ENCODE results near the gene MFAP3L. TPM values are rescaled to one million over a fixed set of nuclear protein-coding genes. Genes with fewer than 3 reads are reported as not detected.

MFAP3L gene
- total RNA-seq, 2 donors from 2014 or later: 2.4 to 4.7 TPM

- H3K4me1 ChIP-seq: no peaks in the 10 kb centered on the region
- H3K4me3 ChIP-seq: no peak overlapping the region
- H3K36me3 ChIP-seq: no peaks in the 10 kb centered on the region
- intact Hi-C loops (cut with DNase I): no loop called here
- TF ChIP-seq CTCF (IDR thresholded peaks at IDR 0.05): no peak
- DNase-seq: no peak
- no peak overlapping the region for H3K9ac ChIP-seq (ENCODE audit: low read depth in 2 of 2, low read length in 2 of 2)
- H3K27me3 ChIP-seq: no peaks in the 10 kb centered on the region
- no peak overlapping the region for H3K27ac ChIP-seq
- no peaks in the 10 kb centered on the region for H3K9me3 ChIP-seq
Measured at GRCh38 chr4:170035231-170035630, 9.0 kb upstream of the MFAP3L start.

DNA sequence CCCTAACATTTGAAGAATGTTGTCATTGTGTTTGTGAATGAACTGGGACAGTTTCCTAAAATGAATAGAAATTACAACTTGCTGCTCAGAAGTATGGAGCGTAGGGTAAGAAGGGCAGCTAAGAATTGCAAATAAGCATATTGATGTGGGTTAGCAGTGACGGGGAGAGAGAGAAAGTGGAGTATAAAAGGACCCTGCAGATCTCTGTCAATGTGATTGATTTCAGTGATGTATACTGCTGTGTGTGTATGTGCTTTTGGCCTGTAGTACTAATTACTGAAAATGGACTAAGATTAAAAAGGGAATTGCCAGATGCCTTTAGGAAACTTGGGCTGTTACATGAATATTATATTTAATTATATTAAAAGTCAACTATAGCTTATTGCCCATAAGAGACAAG, 7.8 kb upstream of the MFAP3L start:
- intact Hi-C loops (cut with DNase I): no loop called here
- Histone ChIP-seq H3K27ac (no peak overlapping the region), H3K36me3 (no peaks in the 10 kb centered on the region), H3K4me3 (no peak overlapping the region), H3K9me3 (no peaks in the 10 kb centered on the region), H3K9ac (ENCODE audit: low read depth in 2 of 2, low read length in 2 of 2) (no peak overlapping the region), H3K4me1 (no peaks in the 10 kb centered on the region), H3K27me3 (no peaks in the 10 kb centered on the region)
- TF ChIP-seq CTCF (IDR thresholded peaks at IDR 0.05): no peak
- DNase-seq: no peak

DNA sequence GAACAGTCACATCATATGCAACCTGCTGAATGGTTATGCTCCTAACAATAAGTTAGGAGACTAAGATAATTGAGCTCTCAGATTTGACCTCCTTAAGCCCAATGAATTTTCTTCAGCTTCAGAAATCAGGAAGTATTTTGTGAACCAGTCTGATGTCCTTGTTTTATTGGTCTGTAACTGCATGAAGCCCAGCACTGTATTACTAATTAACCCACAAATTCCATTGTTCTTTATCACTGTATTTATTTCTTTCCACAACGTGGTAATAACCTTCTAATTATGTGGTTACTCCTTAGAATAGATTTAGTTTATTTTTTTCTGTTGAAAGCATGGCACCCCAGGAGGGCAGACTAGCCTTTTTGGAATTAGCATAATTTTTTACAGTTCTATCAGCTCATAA, 3.9 kb upstream of the MFAP3L start:
- H3K36me3 ChIP-seq: no peaks in the 10 kb centered on the region
- intact Hi-C loops (cut with DNase I): no loop called here
- no peak overlapping the region for H3K4me3 ChIP-seq
- H3K27me3 ChIP-seq: no peaks in the 10 kb centered on the region
- H3K9me3 ChIP-seq: no peaks in the 10 kb centered on the region
- DNase-seq: no peak
- TF ChIP-seq CTCF (IDR thresholded peaks at IDR 0.05): no peak
- H3K4me1 ChIP-seq: no peaks in the 10 kb centered on the region
- no peak overlapping the region for H3K27ac ChIP-seq
- H3K9ac ChIP-seq (ENCODE audit: low read depth in 2 of 2, low read length in 2 of 2): no peak overlapping the region

GRCh38 chr4:170027181-170027829, 1.1 kb upstream of the MFAP3L start:
- H3K4me3 ChIP-seq: peak overlapping the region; percentile 71
- intact Hi-C loops (cut with DNase I): loop anchor here (10.0 kb wide), 1 partner anchor 413 kb away; the partner anchor contains the start of gene NEK1
- H3K4me1 ChIP-seq: no peaks in the 10 kb centered on the region
- H3K27me3 ChIP-seq: no peaks in the 10 kb centered on the region
- H3K9ac ChIP-seq (ENCODE audit: low read depth in 2 of 2, low read length in 2 of 2): no peak overlapping the region
- no peak for TF ChIP-seq CTCF (IDR thresholded peaks at IDR 0.05)
- H3K27ac ChIP-seq: peak overlapping the region; percentile 84
- H3K36me3 ChIP-seq: no peaks in the 10 kb centered on the region
- DNase-seq: peak; percentile 97
- H3K9me3 ChIP-seq: no peaks in the 10 kb centered on the region

DNA sequence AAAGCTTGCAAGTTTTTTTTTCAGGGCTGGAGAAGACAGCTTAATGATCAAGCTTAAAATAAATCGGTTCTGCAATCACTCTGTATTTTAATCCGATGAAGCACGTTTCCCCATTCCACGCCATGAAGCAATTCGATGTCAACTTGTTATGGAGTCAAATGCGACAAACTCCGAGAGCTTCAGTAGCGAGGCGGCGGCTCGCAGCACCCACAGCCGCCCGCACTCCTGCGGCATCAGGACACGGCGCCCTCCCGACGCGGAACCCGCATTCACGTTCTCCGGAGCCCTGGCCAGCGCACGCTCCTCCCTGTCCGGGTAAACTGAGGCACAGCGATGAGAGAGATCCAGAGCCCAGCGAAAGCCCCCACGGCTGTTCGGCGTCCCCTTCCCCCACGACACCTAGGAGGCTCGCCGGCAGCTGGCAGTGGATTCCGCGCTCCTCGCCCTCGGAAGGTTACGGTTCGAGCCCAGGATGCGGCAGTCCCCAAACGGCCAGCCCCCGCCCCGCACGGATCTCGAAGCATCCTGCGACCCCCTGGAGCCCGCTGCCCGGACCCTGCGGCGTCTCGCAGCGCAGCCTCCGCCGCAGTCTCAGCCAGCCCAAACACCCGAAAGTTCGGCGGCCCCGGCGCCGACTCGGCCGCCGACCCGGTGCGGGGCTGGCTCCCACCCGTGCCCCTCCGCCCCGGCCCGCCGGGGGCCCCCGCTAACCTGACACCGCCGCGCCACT, 507 bp downstream of the MFAP3L start:
- Histone ChIP-seq H3K4me1 (no peaks in the 10 kb centered on the region), H3K27ac (no peak overlapping the region), H3K4me3 (peak overlapping the region; percentile 71), H3K27me3 (no peaks in the 10 kb centered on the region), H3K9ac (ENCODE audit: low read depth in 2 of 2, low read length in 2 of 2) (peak overlapping the region in 1 of 2 donors; percentile 82), H3K36me3 (no peaks in the 10 kb centered on the region), H3K9me3 (no peaks in the 10 kb centered on the region)
- intact Hi-C loops (cut with DNase I): loop anchor here (10.0 kb wide), 1 partner anchor 411 kb away; the partner anchor contains the start of gene NEK1
- DNase-seq: peak; percentile 21
- no peak for TF ChIP-seq CTCF (IDR thresholded peaks at IDR 0.05)

Data from colonic mucosa (tissue), 4 donors.